Mesenchymal stem cell (in vitro differentiated cells and primary cell): ENCODE data around the gene CCDC85C.
A peak's percentile ranks its signal among the peaks of the same experiment; 100 is the strongest.

Experiments
- DNase-seq: peaks from one replicate; pipeline ENCODE4 v3.0.0-alpha.2; 2013
- H2AFZ ChIP-seq: one replicate; pipeline ENCODE4 v1.6.1; 2013; ENCODE audit warnings: low read depth, mild to moderate bottlenecking, control low read depth, inconsistent platforms, low read length, moderate library complexity
- H2AK5ac ChIP-seq: 2 replicates; pipeline ENCODE4 v1.6.1; 2013; ENCODE audit warnings: low read length, moderate library complexity, mild to moderate bottlenecking, inconsistent platforms; ENCODE audit not compliant: severe bottlenecking
- H2BK120ac ChIP-seq: one replicate; pipeline ENCODE4 v1.6.1; 2013; ENCODE audit warnings: low read depth, mild to moderate bottlenecking, inconsistent platforms, low read length, moderate library complexity
- H2BK12ac ChIP-seq, 2 experiments: one replicate each; pipeline ENCODE4 v1.6.1; 2013; ENCODE audit warnings: inconsistent platforms in 2 of 2, low read length in 2 of 2, mild to moderate bottlenecking in 2 of 2, moderate library complexity in 2 of 2, control low read depth in 1 of 2
- H2BK15ac ChIP-seq: one replicate; pipeline ENCODE4 v1.6.1; 2013; ENCODE audit warnings: mild to moderate bottlenecking, low read depth, inconsistent platforms; ENCODE audit not compliant: poor library complexity, severe bottlenecking
- H2BK5ac ChIP-seq: 2 replicates; pipeline ENCODE4 v1.6.1; 2013; ENCODE audit warnings: low read depth, mild to moderate bottlenecking, low read length, control low read depth, inconsistent platforms; ENCODE audit not compliant: poor library complexity, severe bottlenecking
- H3K14ac ChIP-seq, 2 experiments: one replicate each; pipeline ENCODE4 v1.6.1; 2013; ENCODE audit warnings: inconsistent platforms in 2 of 2, low read length in 2 of 2, control low read depth in 1 of 2, mild to moderate bottlenecking in 1 of 2, moderate library complexity in 1 of 2
- H3K18ac ChIP-seq, 2 experiments: one replicate each; pipeline ENCODE4 v1.6.1; 2013; ENCODE audit warnings: inconsistent platforms in 2 of 2, low read length in 2 of 2, control low read depth in 1 of 2, low read depth in 1 of 2, mild to moderate bottlenecking in 1 of 2
- H3K23ac ChIP-seq, 2 experiments: one replicate each; pipeline ENCODE4 v1.6.1; 2013; ENCODE audit warnings: inconsistent platforms in 2 of 2, low read length in 2 of 2, mild to moderate bottlenecking in 2 of 2, moderate library complexity in 2 of 2, control low read depth in 1 of 2
- H3K27ac ChIP-seq: 2 replicates; pipeline ENCODE4 v1.5.1; 2013; ENCODE audit warnings: mild to moderate bottlenecking, moderate library complexity, low read length, control low read depth, inconsistent platforms; ENCODE audit not compliant: poor library complexity, severe bottlenecking
- H3K27me3 ChIP-seq, 2 experiments: 2 replicates each; pipeline versions ENCODE4 v1.6.1 to v1.7.0; 2013; ENCODE audit warnings: low read length in 2 of 2, mild to moderate bottlenecking in 2 of 2, moderate library complexity in 2 of 2, control low read depth in 1 of 2, inconsistent platforms in 1 of 2; ENCODE audit not compliant: control insufficient read depth in 1 of 2, insufficient read depth in 1 of 2
- H3K36me3 ChIP-seq, 2 experiments: 2 replicates each; pipeline versions ENCODE4 v1.6.1 to v1.7.0; 2013; ENCODE audit warnings: low read length in 2 of 2, control low read depth in 1 of 2, inconsistent platforms in 1 of 2, low read depth in 1 of 2, mild to moderate bottlenecking in 1 of 2; ENCODE audit not compliant: insufficient read depth in 2 of 2, control insufficient read depth in 1 of 2
- H3K4ac ChIP-seq, 2 experiments: one replicate each; pipeline ENCODE4 v1.6.1; 2013; ENCODE audit warnings: inconsistent platforms in 2 of 2, low read length in 2 of 2, mild to moderate bottlenecking in 2 of 2, moderate library complexity in 2 of 2, control low read depth in 1 of 2, low read depth in 1 of 2
- H3K4me1 ChIP-seq: 2 replicates; pipeline ENCODE4 v1.6.1; 2013; ENCODE audit warnings: low read depth, low read length, control low read depth; ENCODE audit not compliant: control insufficient read depth, insufficient read depth
- H3K4me2 ChIP-seq: 2 replicates; pipeline ENCODE4 v1.6.1; 2013; ENCODE audit warnings: low read length, mild to moderate bottlenecking, inconsistent platforms; ENCODE audit not compliant: poor library complexity, severe bottlenecking
- H3K4me3 ChIP-seq, 2 experiments: 2 replicates each; pipeline versions ENCODE4 v1.5.1 to v1.7.0; 2013; ENCODE audit warnings: low read length in 2 of 2, mild to moderate bottlenecking in 2 of 2, control low read depth in 1 of 2, low read depth in 1 of 2; ENCODE audit not compliant: insufficient read depth in 1 of 2
- H3K79me1 ChIP-seq: replicated peaks from 2 replicates; pipeline ENCODE4 v1.6.1; 2013; ENCODE audit warnings: mild to moderate bottlenecking, control low read depth, low read length, inconsistent platforms; ENCODE audit not compliant: poor library complexity, severe bottlenecking
- H3K9ac ChIP-seq: 2 replicates; pipeline ENCODE4 v1.7.0; 2013; ENCODE audit warnings: mild to moderate bottlenecking, low read length, moderate library complexity
- H3K9me3 ChIP-seq: 2 replicates; pipeline ENCODE4 v1.7.0; 2013; ENCODE audit warnings: mild to moderate bottlenecking, low read length; ENCODE audit not compliant: control insufficient read depth
- H4K8ac ChIP-seq: one replicate; pipeline ENCODE4 v1.6.1; 2013; ENCODE audit warnings: inconsistent platforms, mild to moderate bottlenecking, low read length, moderate library complexity
- H4K91ac ChIP-seq: one replicate; pipeline ENCODE4 v1.6.1; 2013; ENCODE audit warnings: mild to moderate bottlenecking, low read length, inconsistent platforms
- WGBS: methylation state at CpG from one replicate; pipeline ENCODE4 v1.1.7; 2013; ENCODE audit warnings: mixed read lengths; 5-methylcytosine and 5-hydroxymethylcytosine counted together

Gene CCDC85C

GRCh38 chr14:99637624-99638023 is 33.6 kb upstream of the CCDC85C start:
- no peak overlapping the region for H2AK5ac ChIP-seq
- peaks cover 13 to 26% of the 10 kb centered on the region in 2 experiments for H3K27me3 ChIP-seq
- no peak overlapping the region for H3K4me2 ChIP-seq
- no peak overlapping the region for H3K4me3 ChIP-seq
- H3K27ac ChIP-seq, result no peak overlapping the region
- H3K9ac ChIP-seq, result no peak overlapping the region
- H3K36me3 ChIP-seq, result no peaks in the 10 kb centered on the region
- 76% methylated on average over 7 of the region's 7 CpGs for WGBS
- H3K14ac ChIP-seq, result no peak overlapping the region
- H2BK5ac ChIP-seq, result no peak overlapping the region
- no peak overlapping the region for H4K91ac ChIP-seq
- H2BK12ac ChIP-seq, result no peak overlapping the region
- H3K4me1 ChIP-seq, result no peaks in the 10 kb centered on the region
- no peak overlapping the region for H4K8ac ChIP-seq
- no peak overlapping the region for H2BK120ac ChIP-seq
- no peak overlapping the region for H2BK15ac ChIP-seq
- no peaks in the 10 kb centered on the region for H3K79me1 ChIP-seq
- H2AFZ ChIP-seq, result no peak overlapping the region
- H3K18ac ChIP-seq, result no peak overlapping the region
- H3K23ac ChIP-seq, result peak overlapping the region in 1 of 2 experiments; percentile 27
- H3K4ac ChIP-seq, result no peak overlapping the region
- H3K9me3 ChIP-seq, result no peaks in the 10 kb centered on the region
- DNase-seq, result no peak

- Histone ChIP-seq H3K36me3 (no peaks in the 10 kb centered on the region), H3K27me3 (peaks cover 13 to 38% of the 10 kb centered on the region in 2 experiments), H3K18ac (no peak overlapping the region), H3K79me1 (no peaks in the 10 kb centered on the region), H4K8ac (no peak overlapping the region), H2BK120ac (no peak overlapping the region), H2AK5ac (no peak overlapping the region), H4K91ac (no peak overlapping the region), H3K9ac (no peak overlapping the region), H3K4me2 (no peak overlapping the region), H2AFZ (no peak overlapping the region), H3K14ac (no peak overlapping the region), H3K4me3 (no peak overlapping the region), H3K9me3 (no peaks in the 10 kb centered on the region), H3K23ac (no peak overlapping the region), H2BK15ac (no peak overlapping the region), H2BK12ac (no peak overlapping the region), H2BK5ac (no peak overlapping the region), H3K4me1 (no peaks in the 10 kb centered on the region), H3K4ac (no peak overlapping the region), H3K27ac (no peak overlapping the region)
- WGBS, result 61% methylated on average over 3 of the region's 5 CpGs
- DNase-seq, result no peak
Observed at GRCh38 chr14:99636487-99636886, 32.5 kb upstream of the CCDC85C start.

- Histone ChIP-seq H3K23ac (no peak overlapping the region), H3K9ac (no peak overlapping the region), H3K14ac (no peak overlapping the region), H4K91ac (no peak overlapping the region), H3K4ac (no peak overlapping the region), H3K9me3 (no peaks in the 10 kb centered on the region), H2AK5ac (no peak overlapping the region), H2AFZ (no peak overlapping the region), H3K27me3 (peaks cover 13 to 49% of the 10 kb centered on the region in 2 experiments), H3K18ac (no peak overlapping the region), H2BK15ac (no peak overlapping the region), H3K4me2 (no peak overlapping the region), H2BK5ac (no peak overlapping the region), H3K4me3 (no peak overlapping the region), H2BK120ac (no peak overlapping the region), H3K4me1 (no peaks in the 10 kb centered on the region), H3K36me3 (no peaks in the 10 kb centered on the region), H3K79me1 (no peaks in the 10 kb centered on the region), H2BK12ac (no peak overlapping the region), H4K8ac (no peak overlapping the region), H3K27ac (no peak overlapping the region)
- WGBS, result 82% methylated on average over 8 of the region's 8 CpGs
- DNase-seq, result no peak
Observed at GRCh38 chr14:99635116-99635515, 31.1 kb upstream of the CCDC85C start.

- Histone ChIP-seq H4K8ac (no peak overlapping the region), H3K4ac (no peak overlapping the region), H2BK120ac (no peak overlapping the region), H3K18ac (no peak overlapping the region), H3K4me3 (no peak overlapping the region), H3K79me1 (no peaks in the 10 kb centered on the region), H4K91ac (no peak overlapping the region), H3K4me2 (no peak overlapping the region), H2BK5ac (no peak overlapping the region), H2AFZ (no peak overlapping the region), H3K27me3 (peaks cover 13 to 54% of the 10 kb centered on the region in 2 experiments), H3K36me3 (no peaks in the 10 kb centered on the region), H2BK15ac (no peak overlapping the region), H3K27ac (no peak overlapping the region), H2AK5ac (no peak overlapping the region), H3K23ac (no peak overlapping the region), H2BK12ac (no peak overlapping the region), H3K4me1 (no peaks in the 10 kb centered on the region), H3K14ac (peak overlapping the region in 1 of 2 experiments; percentile 84), H3K9ac (no peak overlapping the region), H3K9me3 (no peaks in the 10 kb centered on the region)
- WGBS, result 80% methylated on average over 6 of the region's 10 CpGs
- DNase-seq, result no peak
Observed at GRCh38 chr14:99634443-99634842, 30.4 kb upstream of the CCDC85C start.
